ENCODE measurements around the gene ACVR2A.

The ACVR2A gene

DNA sequence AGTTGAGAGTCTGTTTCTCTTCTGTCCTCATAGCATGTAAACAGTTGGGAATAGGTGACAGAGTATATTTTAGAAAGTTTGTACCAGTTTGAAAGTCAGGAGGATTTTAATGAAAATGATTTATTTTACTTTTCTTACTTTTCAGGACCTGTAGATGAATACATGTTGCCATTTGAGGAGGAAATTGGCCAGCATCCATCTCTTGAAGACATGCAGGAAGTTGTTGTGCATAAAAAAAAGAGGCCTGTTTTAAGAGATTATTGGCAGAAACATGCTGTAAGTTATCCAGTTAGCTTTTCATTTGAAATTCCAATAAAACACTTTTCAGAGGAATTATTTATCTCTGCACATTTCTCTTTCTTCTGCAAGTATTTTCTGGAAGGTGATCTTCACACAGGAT lies 81.1 kb downstream of the ACVR2A start:
- Histone ChIP-seq H2AFZ (ENCODE audit: low read depth, low read length) (no peak overlapping the region), H3K27ac (ENCODE audit: low read length) (no peak overlapping the region), H4K20me1 (ENCODE audit: insufficient read depth, low read length) (no peaks in the 10 kb centered on the region), H3K4me3 (ENCODE audit: low read length) (no peak overlapping the region), H3K9me3 (ENCODE audit: insufficient read depth, low read length) (no peaks in the 10 kb centered on the region), H3K4me2 (ENCODE audit: low read length) (no peak overlapping the region), H3K27me3 (ENCODE audit: low read depth, low read length) (no peaks in the 10 kb centered on the region), H3K9ac (ENCODE audit: low read length) (no peak overlapping the region), H3K4me1 (ENCODE audit: low read length) (no peaks in the 10 kb centered on the region), H3K36me3 (replicated peaks; ENCODE audit: low read depth, low read length) (no peaks in the 10 kb centered on the region), H3K79me2 (ENCODE audit: low read length) (no peaks in the 10 kb centered on the region)
- TF ChIP-seq, protein P1, sequence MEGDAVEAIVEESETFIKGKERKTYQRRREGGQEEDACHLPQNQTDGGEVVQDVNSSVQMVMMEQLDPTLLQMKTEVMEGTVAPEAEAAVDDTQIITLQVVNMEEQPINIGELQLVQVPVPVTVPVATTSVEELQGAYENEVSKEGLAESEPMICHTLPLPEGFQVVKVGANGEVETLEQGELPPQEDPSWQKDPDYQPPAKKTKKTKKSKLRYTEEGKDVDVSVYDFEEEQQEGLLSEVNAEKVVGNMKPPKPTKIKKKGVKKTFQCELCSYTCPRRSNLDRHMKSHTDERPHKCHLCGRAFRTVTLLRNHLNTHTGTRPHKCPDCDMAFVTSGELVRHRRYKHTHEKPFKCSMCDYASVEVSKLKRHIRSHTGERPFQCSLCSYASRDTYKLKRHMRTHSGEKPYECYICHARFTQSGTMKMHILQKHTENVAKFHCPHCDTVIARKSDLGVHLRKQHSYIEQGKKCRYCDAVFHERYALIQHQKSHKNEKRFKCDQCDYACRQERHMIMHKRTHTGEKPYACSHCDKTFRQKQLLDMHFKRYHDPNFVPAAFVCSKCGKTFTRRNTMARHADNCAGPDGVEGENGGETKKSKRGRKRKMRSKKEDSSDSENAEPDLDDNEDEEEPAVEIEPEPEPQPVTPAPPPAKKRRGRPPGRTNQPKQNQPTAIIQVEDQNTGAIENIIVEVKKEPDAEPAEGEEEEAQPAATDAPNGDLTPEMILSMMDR (IDR thresholded peaks at IDR 0.05; ENCODE audit: low read depth, low read length): no peak
- no peak for TF ChIP-seq EZH2phosphoT487 (IDR thresholded peaks at IDR 0.05; ENCODE audit: low read depth)

- Histone ChIP-seq H3K9me3 (ENCODE audit: insufficient read depth, low read length) (no peaks in the 10 kb centered on the region), H4K20me1 (ENCODE audit: insufficient read depth, low read length) (no peaks in the 10 kb centered on the region), H3K4me2 (ENCODE audit: low read length) (no peak overlapping the region), H2AFZ (ENCODE audit: low read depth, low read length) (no peak overlapping the region), H3K27me3 (ENCODE audit: low read depth, low read length) (no peaks in the 10 kb centered on the region), H3K36me3 (replicated peaks; ENCODE audit: low read depth, low read length) (no peaks in the 10 kb centered on the region), H3K79me2 (ENCODE audit: low read length) (no peaks in the 10 kb centered on the region), H3K4me3 (ENCODE audit: low read length) (no peak overlapping the region), H3K4me1 (ENCODE audit: low read length) (no peaks in the 10 kb centered on the region), H3K9ac (ENCODE audit: low read length) (no peak overlapping the region), H3K27ac (ENCODE audit: low read length) (no peak overlapping the region)
- TF ChIP-seq, protein P1 (IDR thresholded peaks at IDR 0.05; ENCODE audit: low read depth, low read length): no peak
- no peak for TF ChIP-seq EZH2phosphoT487 (IDR thresholded peaks at IDR 0.05; ENCODE audit: low read depth)
Measured at GRCh38 chr2:147927053-147927588, 82.3 kb downstream of the ACVR2A start.

DNA sequence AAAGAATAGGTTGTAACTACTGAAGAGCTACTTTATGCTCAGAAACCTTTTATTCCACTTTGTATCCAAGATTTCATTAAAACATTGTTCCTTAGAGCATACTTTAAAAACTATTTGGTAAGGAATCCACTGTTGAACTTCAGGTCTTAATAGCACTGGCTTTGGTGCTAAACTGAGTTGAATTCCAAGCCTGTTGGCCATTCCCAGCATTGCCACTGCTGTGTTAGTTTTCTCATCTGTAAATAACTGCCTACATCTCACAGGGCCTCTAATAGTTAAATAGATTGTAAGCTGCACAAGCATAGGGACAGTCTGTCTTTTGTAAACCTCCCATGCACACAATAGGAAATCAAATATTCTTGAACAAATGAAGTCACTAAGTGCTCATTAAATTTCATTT lies 89.1 kb downstream of the ACVR2A start:
- Histone ChIP-seq H3K9ac (ENCODE audit: low read length) (no peak overlapping the region), H3K36me3 (replicated peaks; ENCODE audit: low read depth, low read length) (peaks cover 26% of the 10 kb centered on the region), H3K4me2 (ENCODE audit: low read length) (no peak overlapping the region), H3K4me1 (ENCODE audit: low read length) (no peaks in the 10 kb centered on the region), H3K9me3 (ENCODE audit: insufficient read depth, low read length) (no peaks in the 10 kb centered on the region), H3K79me2 (ENCODE audit: low read length) (no peaks in the 10 kb centered on the region), H3K27me3 (ENCODE audit: low read depth, low read length) (no peaks in the 10 kb centered on the region), H4K20me1 (ENCODE audit: insufficient read depth, low read length) (no peaks in the 10 kb centered on the region), H2AFZ (ENCODE audit: low read depth, low read length) (no peak overlapping the region), H3K27ac (ENCODE audit: low read length) (no peak overlapping the region), H3K4me3 (ENCODE audit: low read length) (no peak overlapping the region)
- TF ChIP-seq, protein P1 (IDR thresholded peaks at IDR 0.05; ENCODE audit: low read depth, low read length): no peak
- TF ChIP-seq EZH2phosphoT487 (IDR thresholded peaks at IDR 0.05; ENCODE audit: low read depth): no peak

DNA sequence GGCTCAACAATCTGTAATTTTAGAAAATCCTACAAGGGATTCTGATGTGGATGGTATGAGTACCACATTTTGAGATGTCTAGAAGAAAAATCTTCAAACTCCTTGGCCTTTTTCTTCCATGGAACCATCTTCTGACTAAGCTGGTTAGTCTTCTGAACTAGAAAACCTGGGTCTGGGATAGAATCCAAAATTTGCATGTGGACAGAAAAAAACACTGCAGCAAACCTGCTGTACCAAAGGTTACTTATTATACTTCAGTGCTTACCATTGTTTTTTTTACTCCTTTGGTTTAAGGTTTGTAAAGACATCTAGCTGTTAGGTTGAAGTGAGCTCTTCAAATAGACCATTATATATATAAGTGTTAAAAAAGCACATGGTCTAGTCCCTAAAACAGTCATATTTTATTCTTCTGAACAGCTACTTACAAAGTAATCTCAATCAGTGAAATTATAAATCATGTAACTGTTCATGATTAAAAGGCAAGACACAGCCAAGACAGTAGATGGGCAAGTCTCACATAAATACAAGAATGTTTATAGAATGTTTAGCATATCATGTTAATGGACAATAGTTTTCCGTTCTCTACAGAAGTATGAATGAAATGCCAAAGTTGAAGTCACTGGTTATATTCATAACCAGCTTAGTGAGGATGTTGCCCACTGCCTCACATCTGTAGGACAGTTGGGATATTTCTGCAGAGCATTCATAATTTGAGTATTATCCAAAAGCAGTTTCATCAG lies 90.2 kb downstream of the ACVR2A start:
- no peaks in the 10 kb centered on the region for H3K9me3 ChIP-seq (ENCODE audit: insufficient read depth, low read length)
- no peak for TF ChIP-seq EZH2phosphoT487 (IDR thresholded peaks at IDR 0.05; ENCODE audit: low read depth)
- H3K4me1 ChIP-seq (ENCODE audit: low read length): no peaks in the 10 kb centered on the region
- H3K36me3 ChIP-seq (replicated peaks; ENCODE audit: low read depth, low read length): peaks cover 27% of the 10 kb centered on the region
- no peak overlapping the region for H3K9ac ChIP-seq (ENCODE audit: low read length)
- no peak overlapping the region for H2AFZ ChIP-seq (ENCODE audit: low read depth, low read length)
- no peaks in the 10 kb centered on the region for H3K79me2 ChIP-seq (ENCODE audit: low read length)
- no peak overlapping the region for H3K4me3 ChIP-seq (ENCODE audit: low read length)
- H3K27ac ChIP-seq (ENCODE audit: low read length): no peak overlapping the region
- no peaks in the 10 kb centered on the region for H3K27me3 ChIP-seq (ENCODE audit: low read depth, low read length)
- no peaks in the 10 kb centered on the region for H4K20me1 ChIP-seq (ENCODE audit: insufficient read depth, low read length)
- H3K4me2 ChIP-seq (ENCODE audit: low read length): no peak overlapping the region

Measured in OCI-LY3 (cell line).